NCI-H1092 treated with DMSO at 0.1 percent for 48 hours (cell line): ENCODE data around the gene FYB2.

ENCODE experiments used
- DNase-seq: peaks from one replicate; lab custom pipeline; 2025; lab: John Stamatoyannopoulos, UW

FYB2 gene

GRCh38 chr1:56712150-56712549 lies 107.1 kb downstream of the FYB2 start:
- DNase-seq: peak; percentile 4

GRCh38 chr1:56710646-56711045 lies 108.6 kb downstream of the FYB2 start:
- no peak for DNase-seq

GRCh38 chr1:56709995-56710394 lies 109.2 kb downstream of the FYB2 start:
- DNase-seq: no peak

- DNase-seq: peak; percentile 35
Measured at GRCh38 chr1:56709269-56709880, 109.8 kb downstream of the FYB2 start.

GRCh38 chr1:56707379-56707778 lies 111.8 kb downstream of the FYB2 start:
- DNase-seq: no peak

GRCh38 chr1:56703747-56704146 lies 115.5 kb downstream of the FYB2 start:
- DNase-seq: no peak

- DNase-seq: no peak
Measured at GRCh38 chr1:56696663-56697062, 122.5 kb downstream of the FYB2 start.

- DNase-seq: no peak
Measured at GRCh38 chr1:56688522-56689026, 130.6 kb downstream of the FYB2 start.

GRCh38 chr1:56686169-56686568 lies 133.0 kb downstream of the FYB2 start:
- no peak for DNase-seq

- no peak for DNase-seq
Measured at GRCh38 chr1:56683569-56683968, 135.6 kb downstream of the FYB2 start.

- no peak for DNase-seq
Measured at GRCh38 chr1:56676571-56677035, 142.6 kb downstream of the FYB2 start.

GRCh38 chr1:56675763-56676162 lies 143.4 kb downstream of the FYB2 start:
- DNase-seq: no peak

- DNase-seq: no peak
Measured at GRCh38 chr1:56672579-56672978, 146.6 kb downstream of the FYB2 start.

- DNase-seq: no peak
Measured at GRCh38 chr1:56671542-56671941, 147.7 kb downstream of the FYB2 start.

- no peak for DNase-seq
Measured at GRCh38 chr1:56671085-56671484, 148.1 kb downstream of the FYB2 start.

GRCh38 chr1:56670350-56670749 lies 148.9 kb downstream of the FYB2 start:
- DNase-seq: no peak
